GM19452 (cell line): ENCODE measurements around the gene PPP1R12B.

Experiments
- ATAC-seq: cut with Tn5 transposase; IDR thresholded peaks from one replicate; pipeline ENCODE4 v1.9.1; 2021; ENCODE audit not compliant: unreplicated experiment

Gene PPP1R12B, protein sequence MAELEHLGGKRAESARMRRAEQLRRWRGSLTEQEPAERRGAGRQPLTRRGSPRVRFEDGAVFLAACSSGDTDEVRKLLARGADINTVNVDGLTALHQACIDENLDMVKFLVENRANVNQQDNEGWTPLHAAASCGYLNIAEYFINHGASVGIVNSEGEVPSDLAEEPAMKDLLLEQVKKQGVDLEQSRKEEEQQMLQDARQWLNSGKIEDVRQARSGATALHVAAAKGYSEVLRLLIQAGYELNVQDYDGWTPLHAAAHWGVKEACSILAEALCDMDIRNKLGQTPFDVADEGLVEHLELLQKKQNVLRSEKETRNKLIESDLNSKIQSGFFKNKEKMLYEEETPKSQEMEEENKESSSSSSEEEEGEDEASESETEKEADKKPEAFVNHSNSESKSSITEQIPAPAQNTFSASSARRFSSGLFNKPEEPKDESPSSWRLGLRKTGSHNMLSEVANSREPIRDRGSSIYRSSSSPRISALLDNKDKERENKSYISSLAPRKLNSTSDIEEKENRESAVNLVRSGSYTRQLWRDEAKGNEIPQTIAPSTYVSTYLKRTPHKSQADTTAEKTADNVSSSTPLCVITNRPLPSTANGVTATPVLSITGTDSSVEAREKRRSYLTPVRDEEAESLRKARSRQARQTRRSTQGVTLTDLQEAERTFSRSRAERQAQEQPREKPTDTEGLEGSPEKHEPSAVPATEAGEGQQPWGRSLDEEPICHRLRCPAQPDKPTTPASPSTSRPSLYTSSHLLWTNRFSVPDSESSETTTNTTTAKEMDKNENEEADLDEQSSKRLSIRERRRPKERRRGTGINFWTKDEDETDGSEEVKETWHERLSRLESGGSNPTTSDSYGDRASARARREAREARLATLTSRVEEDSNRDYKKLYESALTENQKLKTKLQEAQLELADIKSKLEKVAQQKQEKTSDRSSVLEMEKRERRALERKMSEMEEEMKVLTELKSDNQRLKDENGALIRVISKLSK

DNA sequence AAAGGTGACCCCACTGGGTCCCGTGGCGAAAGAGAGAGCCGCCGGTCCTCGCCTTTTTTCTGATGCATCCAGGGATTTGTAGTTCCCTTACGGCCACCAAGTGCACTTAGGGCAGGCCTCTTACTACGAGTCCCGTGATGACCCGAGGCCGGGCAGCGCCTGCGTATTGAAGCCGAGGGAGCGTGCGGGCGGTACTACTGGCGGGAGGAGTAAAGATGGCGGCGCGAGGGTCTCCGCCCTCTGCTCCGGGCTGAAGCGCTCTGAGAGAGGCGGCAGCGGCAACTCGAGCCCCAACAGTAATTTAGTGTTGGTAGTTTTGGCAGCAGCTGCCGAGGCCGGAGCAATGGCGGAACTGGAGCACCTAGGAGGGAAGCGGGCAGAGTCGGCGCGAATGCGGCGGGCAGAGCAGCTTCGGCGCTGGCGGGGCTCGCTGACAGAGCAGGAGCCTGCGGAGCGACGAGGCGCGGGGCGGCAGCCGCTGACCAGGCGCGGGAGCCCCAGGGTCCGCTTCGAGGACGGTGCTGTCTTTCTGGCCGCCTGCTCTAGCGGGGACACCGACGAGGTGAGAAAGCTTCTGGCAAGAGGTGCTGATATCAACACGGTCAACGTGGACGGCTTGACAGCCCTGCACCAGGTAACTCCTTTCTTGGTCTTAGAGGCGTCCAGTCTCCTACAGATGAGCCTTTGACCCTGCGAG is at the start of gene PPP1R12B:
Gene PPP1R12B, plus strand, starts transcription at position 191 of the 697 bp plus-strand sequence. Its CDS starts 153 bp downstream, at position 344.
- ATAC-seq, result peak; percentile 99

DNA sequence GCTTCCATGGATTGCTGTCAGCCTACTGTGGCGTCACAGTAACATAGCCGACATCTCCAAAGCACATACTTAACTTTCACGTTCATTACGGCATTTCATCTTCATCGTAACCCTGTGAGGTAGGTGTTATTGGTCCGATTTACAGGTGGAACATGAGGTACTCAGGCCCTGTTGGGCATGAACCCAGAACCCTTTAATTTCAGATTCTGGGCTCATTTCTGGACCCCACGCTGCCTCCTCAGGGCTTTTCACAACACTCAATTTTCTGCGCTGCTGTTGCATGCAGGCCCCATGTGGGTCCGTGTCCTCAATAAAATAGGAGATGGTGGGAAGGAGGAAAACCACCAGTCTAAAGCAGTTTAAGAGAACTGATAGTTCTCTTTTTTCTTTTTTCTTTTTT is 46.3 kb upstream of the PPP1R12B start:
- no peak for ATAC-seq

DNA sequence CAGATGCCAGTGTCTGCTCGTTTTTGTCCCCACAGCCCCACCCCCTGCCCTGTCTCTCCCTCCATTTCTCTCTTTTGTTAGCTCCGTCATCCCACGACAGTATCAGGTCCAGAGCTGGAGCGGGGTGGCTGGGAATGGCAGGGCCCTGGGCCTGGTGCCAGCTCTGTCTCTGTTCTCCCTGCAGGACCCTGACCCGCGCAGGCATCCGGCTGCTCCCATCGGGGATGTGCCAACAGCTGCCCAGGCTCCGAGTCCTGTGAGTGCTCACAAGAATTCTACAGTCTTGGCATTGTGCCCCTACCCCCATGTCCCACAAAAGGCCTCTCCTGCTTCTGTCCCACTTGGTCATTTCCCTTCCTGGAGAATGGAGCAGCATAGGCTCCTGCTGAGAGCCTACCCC is 44.1 kb upstream of the PPP1R12B start:
- no peak for ATAC-seq

DNA sequence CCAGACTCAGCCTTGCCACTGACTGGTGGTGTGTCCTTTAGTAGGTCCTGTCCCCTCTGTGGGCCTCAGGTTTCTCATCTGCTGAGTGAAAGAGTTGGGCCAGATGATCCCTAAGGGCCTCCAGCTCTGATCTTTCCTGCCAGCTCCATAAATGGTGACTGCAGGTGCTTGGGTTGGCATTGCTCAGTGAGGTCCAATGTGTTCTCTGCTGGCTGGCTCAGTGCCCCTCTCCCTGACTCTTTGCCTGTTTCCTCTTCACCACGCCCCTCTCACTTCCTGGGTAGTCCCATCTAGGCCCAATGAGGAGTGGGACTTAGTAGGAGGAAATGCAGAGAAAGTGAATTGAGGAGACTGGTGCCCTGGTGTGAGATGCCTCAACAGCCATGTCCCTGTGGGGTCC is 43.3 kb upstream of the PPP1R12B start:
- no peak for ATAC-seq

DNA sequence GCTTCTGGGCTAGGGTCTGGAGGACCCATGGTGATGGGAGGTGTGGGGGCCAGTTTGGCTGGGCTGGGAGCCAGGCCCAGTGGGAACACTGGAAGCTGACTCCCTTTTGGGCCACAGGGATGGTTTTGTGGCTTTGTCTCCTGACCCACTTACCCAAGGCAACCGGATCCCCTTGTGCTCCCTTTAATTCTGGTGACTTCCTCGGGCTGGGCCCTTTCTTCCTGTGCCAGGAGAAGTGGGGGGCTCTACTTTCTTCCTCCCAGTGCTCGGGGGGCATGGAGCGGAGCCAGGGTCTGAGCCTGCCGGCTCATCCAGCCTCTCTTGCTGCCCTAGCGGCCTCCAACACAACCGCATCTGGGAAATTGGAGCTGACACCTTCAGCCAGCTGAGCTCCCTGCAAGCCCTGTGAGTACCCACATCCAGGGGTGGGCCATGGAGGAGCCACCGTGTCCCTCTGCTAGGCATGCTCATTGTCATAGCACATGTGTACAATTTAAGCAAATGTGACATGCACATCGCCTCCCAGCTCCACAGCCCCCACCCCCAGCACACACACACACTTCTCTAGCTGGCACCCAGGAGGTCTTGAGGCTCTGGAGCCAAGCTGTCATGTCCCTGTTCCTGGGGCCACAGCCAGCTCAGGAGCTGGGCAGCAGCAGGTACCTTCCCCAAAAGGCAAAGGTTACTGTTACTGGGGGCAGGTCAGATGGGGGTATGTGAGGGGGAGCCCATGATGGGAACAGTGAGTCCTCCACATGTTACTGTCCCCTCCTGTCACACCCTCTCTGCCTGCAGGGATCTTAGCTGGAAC is 41.8 kb upstream of the PPP1R12B start:
- no peak for ATAC-seq

DNA sequence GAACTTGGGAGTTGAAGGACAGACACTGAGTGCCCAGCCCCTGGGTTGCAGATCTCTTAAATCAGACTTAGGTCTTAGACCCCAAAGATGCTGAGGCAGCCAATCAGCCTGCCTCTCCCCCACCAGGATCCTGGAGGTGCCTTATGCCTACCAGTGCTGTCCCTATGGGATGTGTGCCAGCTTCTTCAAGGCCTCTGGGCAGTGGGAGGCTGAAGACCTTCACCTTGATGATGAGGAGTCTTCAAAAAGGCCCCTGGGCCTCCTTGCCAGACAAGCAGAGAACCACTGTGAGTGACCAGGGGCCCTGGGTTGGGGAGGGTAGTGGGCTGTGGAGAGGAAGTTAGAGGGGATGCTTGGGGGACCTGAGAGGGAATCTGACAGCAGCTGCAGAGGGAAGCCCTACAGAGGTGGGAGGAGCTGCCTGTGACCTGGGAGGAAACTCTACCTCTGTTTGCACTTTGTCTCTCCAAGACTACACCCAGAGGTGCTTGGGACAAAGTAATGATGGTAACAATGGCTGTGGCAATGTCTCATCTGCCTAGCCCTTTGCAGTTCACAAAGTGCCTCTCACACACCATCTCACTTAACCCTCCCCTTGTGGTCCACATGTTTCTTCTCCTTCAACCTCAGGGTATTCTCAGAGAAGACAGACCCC is 38.3 kb upstream of the PPP1R12B start:
- ATAC-seq, result no peak

- no peak for ATAC-seq
These were observed 37.8 kb upstream of the PPP1R12B start for GRCh38 chr1:202310746-202311145.

- no peak for ATAC-seq
These were observed 36.4 kb upstream of the PPP1R12B start for GRCh38 chr1:202311875-202312635.

GRCh38 chr1:202315576-202316168 is 32.8 kb upstream of the PPP1R12B start:
- no peak for ATAC-seq

DNA sequence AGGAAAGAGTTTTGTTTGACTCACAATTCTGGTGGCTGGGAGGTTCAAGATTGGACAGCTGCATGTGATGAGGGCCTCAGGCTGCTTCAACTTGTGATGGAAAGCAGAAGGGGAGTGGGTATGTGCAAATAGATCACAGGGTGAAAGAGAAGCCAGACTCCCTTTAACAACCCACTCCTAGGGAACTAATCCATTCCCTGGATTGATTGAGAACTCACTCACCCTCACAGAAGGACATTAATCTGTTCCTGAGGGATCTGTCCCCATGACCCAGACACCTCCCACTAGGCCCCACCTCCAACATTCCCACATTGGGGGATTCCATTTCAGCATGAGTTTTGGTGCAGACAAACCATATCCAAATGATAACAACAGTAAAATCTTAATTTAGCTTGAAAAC is 32.3 kb upstream of the PPP1R12B start:
- no peak for ATAC-seq

DNA sequence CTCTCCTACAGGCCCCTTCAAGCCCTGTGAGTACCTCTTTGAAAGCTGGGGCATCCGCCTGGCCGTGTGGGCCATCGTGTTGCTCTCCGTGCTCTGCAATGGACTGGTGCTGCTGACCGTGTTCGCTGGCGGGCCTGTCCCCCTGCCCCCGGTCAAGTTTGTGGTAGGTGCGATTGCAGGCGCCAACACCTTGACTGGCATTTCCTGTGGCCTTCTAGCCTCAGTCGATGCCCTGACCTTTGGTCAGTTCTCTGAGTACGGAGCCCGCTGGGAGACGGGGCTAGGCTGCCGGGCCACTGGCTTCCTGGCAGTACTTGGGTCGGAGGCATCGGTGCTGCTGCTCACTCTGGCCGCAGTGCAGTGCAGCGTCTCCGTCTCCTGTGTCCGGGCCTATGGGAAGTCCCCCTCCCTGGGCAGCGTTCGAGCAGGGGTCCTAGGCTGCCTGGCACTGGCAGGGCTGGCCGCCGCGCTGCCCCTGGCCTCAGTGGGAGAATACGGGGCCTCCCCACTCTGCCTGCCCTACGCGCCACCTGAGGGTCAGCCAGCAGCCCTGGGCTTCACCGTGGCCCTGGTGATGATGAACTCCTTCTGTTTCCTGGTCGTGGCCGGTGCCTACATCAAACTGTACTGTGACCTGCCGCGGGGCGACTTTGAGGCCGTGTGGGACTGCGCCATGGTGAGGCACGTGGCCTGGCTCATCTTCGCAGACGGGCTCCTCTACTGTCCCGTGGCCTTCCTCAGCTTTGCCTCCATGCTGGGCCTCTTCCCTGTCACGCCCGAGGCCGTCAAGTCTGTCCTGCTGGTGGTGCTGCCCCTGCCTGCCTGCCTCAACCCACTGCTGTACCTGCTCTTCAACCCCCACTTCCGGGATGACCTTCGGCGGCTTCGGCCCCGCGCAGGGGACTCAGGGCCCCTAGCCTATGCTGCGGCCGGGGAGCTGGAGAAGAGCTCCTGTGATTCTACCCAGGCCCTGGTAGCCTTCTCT is 30.3 kb upstream of the PPP1R12B start:
- no peak for ATAC-seq

- no peak for ATAC-seq
These were observed 29.0 kb upstream of the PPP1R12B start for GRCh38 chr1:202319381-202320080.

- no peak for ATAC-seq
These were observed 28.5 kb upstream of the PPP1R12B start for GRCh38 chr1:202320081-202320405.

- no peak for ATAC-seq
These were observed 24.8 kb upstream of the PPP1R12B start for GRCh38 chr1:202323731-202324130.

GRCh38 chr1:202324646-202325045 is 23.9 kb upstream of the PPP1R12B start:
- no peak for ATAC-seq

GRCh38 chr1:202329891-202330290 is 18.6 kb upstream of the PPP1R12B start:
- no peak for ATAC-seq

- ATAC-seq, result no peak
These were observed 14.6 kb upstream of the PPP1R12B start for GRCh38 chr1:202333861-202334260.
